ENCODE measurements around the gene ZNF441. TPM values are rescaled to one million over a fixed set of nuclear protein-coding genes. Genes with fewer than 3 reads are reported as not detected.

Gene ZNF441
- total RNA-seq, 2 experiments from 2014 or later = 2.6 to 4.1 TPM

DNA sequence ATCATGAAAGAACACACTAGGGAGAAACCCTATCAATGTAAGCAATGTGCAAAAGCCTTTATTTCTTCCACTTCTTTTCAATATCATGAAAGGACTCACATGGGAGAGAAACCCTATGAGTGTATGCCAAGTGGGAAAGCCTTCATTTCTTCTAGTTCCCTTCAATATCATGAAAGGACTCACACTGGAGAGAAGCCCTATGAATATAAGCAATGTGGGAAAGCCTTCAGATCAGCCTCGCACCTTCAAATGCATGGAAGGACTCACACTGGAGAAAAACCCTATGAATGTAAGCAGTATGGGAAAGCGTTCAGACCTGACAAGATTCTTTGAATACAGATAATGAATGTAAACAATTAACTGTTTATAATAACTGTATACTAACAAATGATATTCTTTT is 66.7 kb downstream of the ZNF441 start:
- Mint-ChIP-seq H3K4me3 (no peak overlapping the region), H3K36me3 (ENCODE audit: low read depth) (peaks cover 84% of the 10 kb centered on the region), H3K4me1 (ENCODE audit: low read depth) (no peaks in the 10 kb centered on the region), H3K27me3 (no peaks in the 10 kb centered on the region), H3K9me3 (peaks cover 9% of the 10 kb centered on the region), H3K27ac (no peak overlapping the region)
- DNase-seq = no peak
- ChIA-PET CTCF (interaction anchor here (0.6 kb wide), 1 partner anchor 1361 kb away, joined by 3 read pairs; no protein-coding TSS in a partner anchor), POLR2A (no interaction called here)
- no peak for ATAC-seq (ENCODE audit: poor library complexity)
- Histone ChIP-seq H3K9me3 (ENCODE audit: control insufficient read depth in 1 of 2, insufficient read depth in 1 of 2, low read length in 2 of 2) (peaks cover 31 to 80% of the 10 kb centered on the region in 2 experiments), H3K27ac (ENCODE audit: low read depth in 1 of 2, low read length in 2 of 2) (no peak overlapping the region), H3K4me1 (ENCODE audit: insufficient read depth, low read length) (no peaks in the 10 kb centered on the region), H3K36me3 (ENCODE audit: insufficient read depth, low read length) (peaks cover 38% of the 10 kb centered on the region), H3K27me3 (ENCODE audit: control insufficient read depth in 1 of 2, insufficient read depth in 2 of 2, low read length in 2 of 2) (no peaks in the 10 kb centered on the region), H3K4me3 (ENCODE audit: low read length) (no peak overlapping the region)
- intact Hi-C loops (cut with DNase I, micrococcal nuclease) = no loop called here
- no peak for TF ChIP-seq CTCF (IDR thresholded peaks at IDR 0.05)

Other genes with a start within 250 kb of the ZNF441 start
- gene ECSIT, start 237.9 kb upstream of the ZNF441 start, total RNA-seq = 10 to 100 TPM; 27.2 to 27.4 TPM
- not detected for gene CNN1, start 228.1 kb upstream of the ZNF441 start, total RNA-seq
- gene ELOF1, start 207.8 kb upstream of the ZNF441 start, total RNA-seq = 10 to 100 TPM; 31.8 to 33.2 TPM
- 10 to 100 TPM; 13.4 to 15.3 TPM for gene ACP5, start 189.4 kb upstream of the ZNF441 start, total RNA-seq
- 10 to 100 TPM; 11.7 to 12.7 TPM for gene ZNF627, start 169.5 kb upstream of the ZNF441 start, total RNA-seq
- 1 to 10 TPM; 1.7 to 2.2 TPM for gene ZNF823, start 28.1 kb upstream of the ZNF441 start, total RNA-seq
- 1 to 10 TPM in 1 of 2 experiments, under 1 TPM in 1; 0.41 to 1.1 TPM for gene ZNF491, start 31.5 kb downstream of the ZNF441 start, total RNA-seq
- gene ZNF440, start 47.3 kb downstream of the ZNF441 start, total RNA-seq = 1 to 10 TPM; 5.8 to 6.8 TPM
- 1 to 10 TPM; 6.3 to 6.6 TPM for gene ZNF439, start 81.7 kb downstream of the ZNF441 start, total RNA-seq
- gene ZNF69, start 120.8 kb downstream of the ZNF441 start, total RNA-seq = 1 to 10 TPM; 2.4 to 3.5 TPM
- gene ZNF700, start 158.1 kb downstream of the ZNF441 start, total RNA-seq = 10 to 100 TPM; 13.2 to 14.5 TPM
- gene ZNF763, start 198.0 kb downstream of the ZNF441 start, total RNA-seq = 1 to 10 TPM; 2.5 to 2.9 TPM

All from CD4-positive, alpha-beta T cell (primary cell).